ENCODE data around the gene HKDC1.
"Not testable (repeated sequence)": the region's sequence is repeated elsewhere in the genome, so short reads cannot be mapped to it uniquely, and the experiment has no call there.

Gene HKDC1

DNA sequence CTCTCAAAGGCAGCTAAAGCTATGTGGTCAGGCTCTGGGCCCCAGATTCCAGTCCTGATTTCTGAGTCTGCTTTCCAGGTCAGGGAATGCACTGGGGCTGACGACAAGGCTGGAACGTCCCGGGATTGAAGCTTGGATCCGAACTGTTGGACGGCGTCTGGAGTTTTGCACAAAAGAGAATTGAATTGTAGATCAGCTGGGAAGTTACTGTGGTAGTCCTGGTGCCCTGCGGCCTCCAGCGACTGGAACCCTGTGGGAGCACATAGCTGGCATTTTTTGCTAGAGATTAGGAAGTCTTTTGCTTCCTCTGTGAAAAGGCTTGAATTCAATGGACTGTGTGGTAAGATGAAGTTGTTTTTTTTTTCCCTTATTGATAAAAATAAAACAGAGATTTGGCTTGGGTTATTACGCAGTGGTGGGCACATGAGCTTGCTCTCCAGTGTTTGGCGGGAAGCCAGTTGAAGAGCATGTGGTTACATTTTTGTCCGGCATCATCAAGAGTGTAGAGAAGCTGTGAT lies 58.4 kb downstream of the HKDC1 start, which contains the start of gene HK1:
HK1 (plus strand) TSS at position 51 of the 518 bp plus-strand sequence.
- Mint-ChIP-seq H3K27me3 (peaks cover 19% of the 10 kb centered on the region), H3K27ac (ENCODE audit: low read depth) (no peak within 1 kb of the TSS), H3K9me3 (no peaks in the 10 kb centered on the region), H3K4me1 (no peaks in the 10 kb centered on the region), H3K36me3 (ENCODE audit: insufficient read depth) (no peaks in the 10 kb centered on the region), H3K4me3 (no peak within 1 kb of the TSS)
- ATAC-seq (replicated peaks; ENCODE audit: extremely low read depth, poor library complexity, severe bottlenecking): no peak
- DNase-seq (ENCODE audit: low spot score in 2 of 2): no peak

DNA sequence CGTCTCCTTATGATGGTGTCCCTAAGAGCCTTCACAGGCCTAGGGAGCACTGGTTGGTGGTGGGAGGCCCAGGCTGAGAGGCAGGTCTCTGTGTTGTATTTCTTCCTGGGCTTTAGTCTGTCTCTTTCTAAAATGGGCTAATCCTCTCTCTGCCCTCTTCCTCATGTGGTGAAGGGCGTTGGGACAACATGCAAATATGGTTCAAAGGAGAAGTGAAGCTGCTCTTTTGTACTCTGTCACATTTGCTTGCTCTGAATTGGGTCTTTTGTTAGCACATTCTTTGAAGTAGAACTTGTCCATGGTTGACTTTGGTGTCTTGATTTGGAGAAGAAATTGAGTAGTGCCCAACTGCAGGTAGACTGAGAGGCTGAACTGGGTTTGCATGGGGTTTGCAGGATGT lies 59.0 kb downstream of the HKDC1 start:
- Mint-ChIP-seq H3K4me1 (no peaks in the 10 kb centered on the region), H3K27me3 (peaks cover 19% of the 10 kb centered on the region), H3K27ac (ENCODE audit: low read depth) (no peak overlapping the region), H3K9me3 (no peaks in the 10 kb centered on the region), H3K4me3 (no peak overlapping the region), H3K36me3 (ENCODE audit: insufficient read depth) (no peaks in the 10 kb centered on the region)
- no peak for DNase-seq (ENCODE audit: low spot score in 2 of 2)
- ATAC-seq (replicated peaks; ENCODE audit: extremely low read depth, poor library complexity, severe bottlenecking): no peak

DNA sequence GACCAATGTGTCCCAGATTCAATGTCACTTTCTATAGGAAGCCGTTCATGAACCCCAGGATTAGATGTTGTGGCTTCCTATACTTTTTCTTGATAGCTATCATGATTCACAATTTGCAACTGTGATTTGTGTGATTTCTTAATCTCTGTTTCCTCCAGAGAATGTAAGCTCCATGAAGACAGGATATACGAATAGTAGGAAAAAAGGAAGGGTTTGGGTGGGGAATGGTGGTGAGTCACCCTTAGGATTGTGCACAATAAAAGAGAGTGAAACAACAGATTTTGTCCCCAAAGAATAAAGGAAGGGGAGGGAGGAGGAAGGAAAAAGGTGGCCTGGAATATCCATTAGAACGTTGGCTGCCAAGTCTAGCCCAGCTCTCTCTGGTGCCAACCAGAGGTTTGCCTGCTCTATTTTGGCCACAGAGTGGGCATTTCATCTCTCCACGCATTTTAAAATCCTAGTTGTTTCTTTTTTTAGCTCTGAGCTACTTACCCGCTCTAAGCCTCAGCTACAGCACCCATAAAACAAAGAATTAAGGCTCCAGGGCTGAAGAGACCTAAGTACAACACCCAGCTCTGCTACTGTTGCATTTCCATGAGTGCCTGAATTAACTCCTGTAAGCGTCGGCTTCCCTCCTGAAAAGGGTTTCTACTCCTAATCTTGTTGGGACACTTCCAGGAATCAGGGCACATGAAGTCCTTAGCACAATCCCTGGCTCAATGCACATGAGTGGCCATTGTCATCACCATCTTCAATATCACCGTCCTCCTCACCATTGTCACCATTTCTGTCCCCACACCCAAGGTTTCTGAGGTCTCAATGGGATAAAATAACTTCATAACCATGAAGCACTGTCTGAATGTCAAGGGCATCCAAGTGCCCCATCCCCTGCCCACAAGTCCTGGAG lies 61.6 kb downstream of the HKDC1 start:
- DNase-seq (ENCODE audit: low spot score in 2 of 2): no peak
- Mint-ChIP-seq H3K9me3 (no peaks in the 10 kb centered on the region), H3K27ac (ENCODE audit: low read depth) (no peak overlapping the region), H3K4me1 (no peaks in the 10 kb centered on the region), H3K36me3 (ENCODE audit: insufficient read depth) (no peaks in the 10 kb centered on the region), H3K4me3 (no peak overlapping the region), H3K27me3 (peaks cover 19% of the 10 kb centered on the region)
- ATAC-seq (replicated peaks; ENCODE audit: extremely low read depth, poor library complexity, severe bottlenecking): no peak

DNA sequence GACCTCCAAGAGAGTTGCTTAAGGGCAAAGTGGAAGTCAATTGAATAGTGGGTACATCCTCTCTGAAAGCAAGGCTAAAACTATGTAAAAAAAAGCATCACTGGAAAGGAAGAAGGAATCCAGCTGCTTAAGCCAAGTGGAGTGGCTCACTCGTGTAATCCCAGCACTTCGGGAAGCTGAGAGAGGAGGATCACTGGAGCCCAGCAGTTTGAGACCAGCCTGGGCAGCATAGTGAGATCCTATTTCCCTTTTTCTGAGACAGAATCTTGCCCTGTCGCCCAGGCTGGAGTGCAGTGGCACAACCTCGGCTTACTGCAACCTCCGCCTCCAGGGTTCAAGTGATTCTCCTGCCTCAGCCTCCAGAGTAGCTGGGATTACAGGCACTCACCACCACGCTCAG lies 64.3 kb downstream of the HKDC1 start:
- H3K36me3 Mint-ChIP-seq (ENCODE audit: insufficient read depth); ATAC-seq (replicated peaks; ENCODE audit: extremely low read depth, poor library complexity, severe bottlenecking); DNase-seq (ENCODE audit: low spot score in 2 of 2); H3K4me3 Mint-ChIP-seq; H3K4me1 Mint-ChIP-seq; H3K9me3 Mint-ChIP-seq; H3K27ac Mint-ChIP-seq (ENCODE audit: low read depth): not testable (repeated sequence)
- H3K27me3 Mint-ChIP-seq: peaks cover 19% of the 10 kb centered on the region

DNA sequence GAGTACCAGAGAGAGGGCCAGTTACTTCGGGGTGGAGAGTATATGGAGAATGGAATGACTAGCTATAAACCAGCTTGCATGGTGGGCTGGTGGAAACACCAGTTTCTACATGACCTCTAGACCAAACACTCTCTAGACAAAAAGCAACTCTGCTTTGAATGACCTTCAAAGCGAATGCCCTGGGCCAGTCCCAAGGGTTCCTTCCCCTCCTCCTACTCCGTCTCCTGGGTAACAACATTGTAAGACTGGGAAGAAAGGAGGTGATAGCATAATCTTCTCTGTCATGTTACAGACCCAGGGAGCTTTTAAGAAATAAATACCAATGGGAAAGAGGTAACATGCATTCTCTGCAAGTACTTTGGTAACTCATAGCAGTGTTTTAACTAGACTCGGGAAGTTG lies 65.6 kb downstream of the HKDC1 start:
- H3K9me3 Mint-ChIP-seq: no peaks in the 10 kb centered on the region
- no peaks in the 10 kb centered on the region for H3K4me1 Mint-ChIP-seq
- no peak overlapping the region for H3K4me3 Mint-ChIP-seq
- ATAC-seq (replicated peaks; ENCODE audit: extremely low read depth, poor library complexity, severe bottlenecking) (no peak), DNase-seq (ENCODE audit: low spot score in 2 of 2) (no peak)
- no peak overlapping the region for H3K27ac Mint-ChIP-seq (ENCODE audit: low read depth)
- H3K36me3 Mint-ChIP-seq (ENCODE audit: insufficient read depth): no peaks in the 10 kb centered on the region
- H3K27me3 Mint-ChIP-seq: peaks cover 19% of the 10 kb centered on the region

DNA sequence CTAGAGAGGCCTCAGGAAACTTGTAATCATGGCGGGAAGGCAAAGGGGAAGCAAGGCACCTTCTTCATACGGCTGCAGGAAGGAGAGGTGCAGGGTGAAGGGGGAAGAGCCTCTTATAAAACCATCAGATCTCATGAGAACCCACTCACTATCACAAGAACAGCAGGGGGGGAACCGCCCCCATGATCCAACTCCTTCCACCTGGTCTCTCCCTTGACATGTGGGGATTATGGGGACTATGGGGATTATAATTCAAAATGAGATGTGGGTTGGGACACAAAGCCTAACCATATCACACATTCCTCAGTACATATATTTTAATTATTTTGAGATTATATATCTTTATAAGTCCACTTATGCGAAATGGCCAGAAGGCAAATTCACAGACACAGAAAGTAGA lies 67.0 kb downstream of the HKDC1 start:
- ATAC-seq (replicated peaks; ENCODE audit: extremely low read depth, poor library complexity, severe bottlenecking) (no peak), DNase-seq (ENCODE audit: low spot score in 2 of 2) (no peak)
- Mint-ChIP-seq H3K27me3 (peaks cover 5% of the 10 kb centered on the region), H3K4me3 (no peak overlapping the region), H3K9me3 (no peaks in the 10 kb centered on the region), H3K27ac (ENCODE audit: low read depth) (no peak overlapping the region), H3K4me1 (no peaks in the 10 kb centered on the region), H3K36me3 (ENCODE audit: insufficient read depth) (no peaks in the 10 kb centered on the region)

DNA sequence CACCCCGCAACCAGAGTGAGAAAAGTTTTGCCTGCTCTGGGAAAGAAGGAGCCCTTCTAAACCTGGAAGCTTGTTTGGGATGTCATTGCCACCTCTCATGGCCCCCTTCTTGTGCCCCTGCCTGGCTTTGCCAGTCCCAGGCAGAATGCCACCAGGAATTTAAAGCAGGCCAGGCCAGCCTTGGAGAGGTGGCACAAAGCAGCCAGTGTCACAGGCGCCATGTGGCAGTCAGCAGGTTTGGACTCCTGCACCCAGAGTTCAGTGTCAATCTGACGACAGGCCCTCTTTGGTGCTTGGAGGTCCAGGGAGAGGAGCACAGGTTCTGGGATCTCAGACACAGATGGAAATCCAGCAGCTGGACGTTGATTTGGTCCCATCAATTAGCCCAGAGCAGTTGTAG lies 70.9 kb downstream of the HKDC1 start:
- Mint-ChIP-seq H3K4me3 (no peak overlapping the region), H3K27ac (ENCODE audit: low read depth) (no peak overlapping the region), H3K27me3 (no peaks in the 10 kb centered on the region), H3K4me1 (no peaks in the 10 kb centered on the region), H3K36me3 (ENCODE audit: insufficient read depth) (no peaks in the 10 kb centered on the region), H3K9me3 (no peaks in the 10 kb centered on the region)
- no peak for DNase-seq (ENCODE audit: low spot score in 2 of 2)
- no peak for ATAC-seq (replicated peaks; ENCODE audit: extremely low read depth, poor library complexity, severe bottlenecking)

DNA sequence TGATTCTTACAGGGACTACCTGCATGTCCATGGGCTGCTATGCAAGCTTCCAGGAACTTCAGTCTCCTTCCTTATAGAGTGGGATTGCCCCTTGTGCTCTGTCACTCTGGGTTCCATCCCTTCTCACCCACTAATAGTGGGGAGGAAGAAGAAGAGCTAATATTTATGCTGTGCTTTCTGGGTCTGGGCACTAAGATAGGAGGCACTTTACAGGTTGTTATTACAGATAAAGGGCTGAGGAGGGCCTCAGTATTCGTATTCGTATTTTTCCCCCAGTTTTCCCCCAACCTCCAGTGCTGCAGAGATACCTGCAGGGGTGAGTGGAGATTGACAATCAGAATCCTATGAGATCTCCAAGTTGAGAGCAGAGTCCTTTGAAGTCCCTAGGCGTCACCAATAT lies 72.3 kb downstream of the HKDC1 start:
- Mint-ChIP-seq H3K27ac (ENCODE audit: low read depth) (no peak overlapping the region), H3K9me3 (no peaks in the 10 kb centered on the region)

DNA sequence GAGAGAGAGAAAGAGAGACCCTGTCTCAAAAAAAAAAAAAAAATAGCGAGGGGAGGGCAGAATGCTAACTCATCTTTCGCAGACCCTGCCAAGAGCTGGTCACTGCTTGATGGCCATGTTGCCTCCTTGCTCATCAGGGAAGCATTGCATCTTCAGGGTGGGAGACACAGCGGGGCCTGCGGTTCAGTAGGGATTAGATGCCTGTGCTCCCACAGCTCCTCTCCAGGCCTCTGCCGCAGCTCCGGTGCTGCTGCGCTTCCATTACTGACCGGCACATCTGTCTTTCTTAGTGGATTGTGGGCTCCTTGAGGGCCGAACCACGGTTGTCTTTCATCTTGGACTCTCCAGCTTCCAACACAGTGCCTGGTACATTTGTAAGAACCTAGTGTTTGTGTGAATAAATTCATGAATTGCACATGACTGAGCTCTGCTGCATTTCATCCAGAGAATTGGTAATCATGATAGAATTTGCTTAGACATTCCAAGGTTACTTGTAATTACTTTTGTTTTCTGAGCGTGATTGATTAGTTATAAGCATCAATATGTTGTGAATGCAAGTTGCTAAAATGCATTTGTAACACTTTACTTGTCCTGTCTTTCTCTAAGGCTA lies 75.0 kb downstream of the HKDC1 start:
- Mint-ChIP-seq H3K4me1 (no peaks in the 10 kb centered on the region), H3K36me3 (ENCODE audit: insufficient read depth) (no peaks in the 10 kb centered on the region), H3K4me3 (no peak overlapping the region), H3K27ac (ENCODE audit: low read depth) (no peak overlapping the region), H3K9me3 (no peaks in the 10 kb centered on the region), H3K27me3 (no peaks in the 10 kb centered on the region)
- DNase-seq (ENCODE audit: low spot score in 2 of 2) (no peak), ATAC-seq (replicated peaks; ENCODE audit: extremely low read depth, poor library complexity, severe bottlenecking) (no peak)

More for the DNA sequence above, 72.3 kb downstream of the HKDC1 start:
- H3K36me3 Mint-ChIP-seq (ENCODE audit: insufficient read depth): no peaks in the 10 kb centered on the region
- H3K4me1 Mint-ChIP-seq: no peaks in the 10 kb centered on the region
- H3K4me3 Mint-ChIP-seq: no peak overlapping the region
- ATAC-seq (replicated peaks; ENCODE audit: extremely low read depth, poor library complexity, severe bottlenecking) (no peak), DNase-seq (ENCODE audit: low spot score in 2 of 2) (no peak)
- H3K27me3 Mint-ChIP-seq: no peaks in the 10 kb centered on the region

DNA sequence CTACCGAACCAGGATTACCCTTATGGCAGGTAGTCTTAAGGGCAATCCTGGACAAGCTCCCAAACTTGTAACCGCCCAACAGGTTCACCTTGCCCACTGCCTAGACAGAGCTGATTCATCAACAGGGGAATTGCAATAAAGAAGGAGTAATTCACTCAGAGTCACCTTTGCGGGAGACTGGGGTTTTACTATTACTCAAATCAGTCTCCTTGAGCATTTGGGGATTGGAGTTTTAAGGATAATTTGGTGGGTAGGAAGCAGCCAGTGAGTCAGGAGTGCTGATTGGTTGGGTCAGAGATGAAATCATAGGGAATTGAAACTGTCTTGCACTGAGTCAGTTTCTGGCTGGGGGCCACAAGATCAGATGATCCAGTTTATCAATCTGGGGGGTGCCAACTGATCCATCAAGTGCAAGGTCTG lies 83.5 kb downstream of the HKDC1 start:
- peaks cover 2% of the 10 kb centered on the region for H3K36me3 Mint-ChIP-seq (ENCODE audit: insufficient read depth)
- H3K4me1 Mint-ChIP-seq: no peaks in the 10 kb centered on the region
- DNase-seq (ENCODE audit: low spot score in 2 of 2) (no peak), ATAC-seq (replicated peaks; ENCODE audit: extremely low read depth, poor library complexity, severe bottlenecking) (no peak)
- H3K27ac Mint-ChIP-seq (ENCODE audit: low read depth): no peak overlapping the region
- H3K27me3 Mint-ChIP-seq: no peaks in the 10 kb centered on the region
- H3K9me3 Mint-ChIP-seq: no peaks in the 10 kb centered on the region
- H3K4me3 Mint-ChIP-seq: no peak overlapping the region

DNA sequence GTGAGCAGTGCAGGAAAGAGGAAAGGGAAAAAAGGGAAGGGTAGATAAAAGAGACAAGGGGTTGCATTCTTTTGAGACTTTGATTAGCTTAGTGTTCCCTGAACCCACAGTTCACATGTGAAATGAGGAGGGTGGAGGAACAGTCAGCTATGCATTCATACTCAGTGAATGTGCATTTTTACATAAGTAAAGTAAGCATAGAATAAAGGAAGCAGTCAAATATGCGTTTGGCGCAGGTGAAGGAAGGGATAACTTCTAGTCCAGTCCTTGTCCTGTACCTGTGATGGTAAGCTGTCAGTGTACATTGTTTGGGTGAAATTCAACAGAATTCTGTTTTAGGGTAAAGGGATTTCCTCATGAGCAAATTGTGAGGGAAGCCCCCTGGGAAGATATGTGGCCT lies 86.3 kb downstream of the HKDC1 start:
- Mint-ChIP-seq H3K4me3 (no peak overlapping the region), H3K4me1 (no peaks in the 10 kb centered on the region), H3K36me3 (ENCODE audit: insufficient read depth) (peaks cover 2% of the 10 kb centered on the region), H3K27ac (ENCODE audit: low read depth) (no peak overlapping the region), H3K27me3 (no peaks in the 10 kb centered on the region), H3K9me3 (no peaks in the 10 kb centered on the region)
- ATAC-seq (replicated peaks; ENCODE audit: extremely low read depth, poor library complexity, severe bottlenecking) (no peak), DNase-seq (ENCODE audit: low spot score in 2 of 2) (no peak)

DNA sequence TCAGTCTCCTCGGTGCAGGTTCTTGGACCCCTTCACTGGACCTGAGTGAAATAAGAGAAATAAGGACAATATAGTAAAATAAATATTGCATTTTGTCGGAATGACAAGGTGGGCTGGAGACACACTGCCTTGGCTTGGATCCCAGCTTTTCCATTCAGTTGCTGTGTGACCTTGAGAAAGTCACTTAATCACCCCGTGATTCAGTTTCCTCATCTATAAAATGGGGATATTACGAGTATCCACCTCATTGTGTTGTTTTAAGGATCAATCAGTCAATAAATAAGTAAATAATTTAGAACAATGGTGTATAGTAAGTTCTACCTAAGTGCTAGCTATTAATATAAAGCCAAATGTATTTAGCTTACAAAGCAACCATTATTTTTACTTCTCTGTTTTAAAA lies 87.3 kb downstream of the HKDC1 start:
- Mint-ChIP-seq H3K36me3 (ENCODE audit: insufficient read depth) (peaks cover 2% of the 10 kb centered on the region), H3K9me3 (no peaks in the 10 kb centered on the region), H3K27me3 (no peaks in the 10 kb centered on the region), H3K27ac (ENCODE audit: low read depth) (no peak overlapping the region), H3K4me3 (no peak overlapping the region), H3K4me1 (no peaks in the 10 kb centered on the region)
- ATAC-seq (replicated peaks; ENCODE audit: extremely low read depth, poor library complexity, severe bottlenecking) (no peak), DNase-seq (ENCODE audit: low spot score in 2 of 2) (no peak)

DNA sequence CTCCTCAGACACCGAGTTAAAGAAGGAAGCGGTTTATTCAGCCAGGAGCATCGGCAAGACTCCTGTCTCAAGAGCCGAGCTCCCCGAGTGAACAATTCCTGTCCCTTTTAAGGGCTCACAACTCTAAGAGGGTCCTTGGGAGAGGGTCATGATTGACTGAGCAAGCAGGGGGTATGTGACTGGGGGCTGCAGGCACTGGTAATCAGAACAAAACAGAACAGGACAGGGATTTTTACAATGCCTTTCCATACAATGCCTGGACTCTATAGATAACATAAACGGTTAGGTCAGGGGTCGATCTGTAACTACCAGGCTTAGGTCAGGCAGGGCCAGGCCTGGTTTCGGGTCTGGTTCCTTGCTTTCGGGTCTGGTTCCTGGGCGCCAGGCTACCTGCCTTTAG lies 88.2 kb downstream of the HKDC1 start:
- ATAC-seq (replicated peaks; ENCODE audit: extremely low read depth, poor library complexity, severe bottlenecking); H3K27me3 Mint-ChIP-seq; H3K4me1 Mint-ChIP-seq; H3K4me3 Mint-ChIP-seq; H3K27ac Mint-ChIP-seq (ENCODE audit: low read depth); DNase-seq (ENCODE audit: low spot score in 2 of 2); H3K9me3 Mint-ChIP-seq; H3K36me3 Mint-ChIP-seq (ENCODE audit: insufficient read depth): not testable (repeated sequence)

Measured in central memory CD8-positive, alpha-beta T cell (primary cell).